Measurements from ENCODE around the gene HTR7.
A peak's percentile ranks its signal among the peaks of the same experiment; 100 is the strongest.
"Not testable (repeated sequence)": the region's sequence is repeated elsewhere in the genome, so short reads cannot be mapped to it uniquely, and the experiment has no call there.

The HTR7 gene

GRCh38 chr10:90857635-90858460, at the start of gene HTR7:
HTR7 (minus strand) TSS chr10:90858039; CDS start chr10:90857671, 368 bp downstream.
- DNase-seq (ENCODE audit: low spot score) (no peak), FAIRE-seq (no peak)

GRCh38 chr10:90906596-90906995, 48.8 kb upstream of the HTR7 start:
- FAIRE-seq (no peak), DNase-seq (ENCODE audit: low spot score) (no peak)

GRCh38 chr10:90905925-90906324, 48.1 kb upstream of the HTR7 start:
- no peak for FAIRE-seq

GRCh38 chr10:90896916-90897315, 39.1 kb upstream of the HTR7 start:
- FAIRE-seq: not testable (repeated sequence)

More at GRCh38 chr10:90905925-90906324, 48.1 kb upstream of the HTR7 start:
- no peak for DNase-seq (ENCODE audit: low spot score)

GRCh38 chr10:90893190-90893589, 35.4 kb upstream of the HTR7 start:
- no peak for DNase-seq (ENCODE audit: low spot score)
- FAIRE-seq: no peak

More at GRCh38 chr10:90896916-90897315, 39.1 kb upstream of the HTR7 start:
- DNase-seq (ENCODE audit: low spot score): not testable (repeated sequence)

GRCh38 chr10:90890347-90890746, 32.5 kb upstream of the HTR7 start:
- no peak for FAIRE-seq
- no peak for DNase-seq (ENCODE audit: low spot score)

GRCh38 chr10:90889636-90890035, 31.8 kb upstream of the HTR7 start:
- FAIRE-seq (no peak), DNase-seq (ENCODE audit: low spot score) (no peak)

GRCh38 chr10:90888387-90888786, 30.5 kb upstream of the HTR7 start:
- FAIRE-seq (no peak), DNase-seq (ENCODE audit: low spot score) (no peak)

- FAIRE-seq: no peak
Observed at GRCh38 chr10:90887555-90887954, 29.7 kb upstream of the HTR7 start.

GRCh38 chr10:90885176-90885575, 27.3 kb upstream of the HTR7 start:
- FAIRE-seq: no peak
- DNase-seq (ENCODE audit: low spot score): no peak

More at GRCh38 chr10:90887555-90887954, 29.7 kb upstream of the HTR7 start:
- DNase-seq (ENCODE audit: low spot score): no peak

- FAIRE-seq (no peak), DNase-seq (ENCODE audit: low spot score) (no peak)
Observed at GRCh38 chr10:90884431-90884830, 26.6 kb upstream of the HTR7 start.

GRCh38 chr10:90880059-90880719, 22.4 kb upstream of the HTR7 start:
- DNase-seq (ENCODE audit: low spot score): peak; percentile 25
- not testable (repeated sequence) for FAIRE-seq

GRCh38 chr10:90879062-90879461, 21.2 kb upstream of the HTR7 start:
- DNase-seq (ENCODE audit: low spot score): no peak
- no peak for FAIRE-seq

- DNase-seq (ENCODE audit: low spot score) (no peak), FAIRE-seq (no peak)
Observed at GRCh38 chr10:90872648-90873020, 14.8 kb upstream of the HTR7 start.

GRCh38 chr10:90871766-90872647, 14.2 kb upstream of the HTR7 start, which contains the start of gene RPP30:
RPP30 (plus strand) TSS chr10:90871974; CDS start chr10:90871987, 13 bp downstream.
- FAIRE-seq: peak; percentile 68
- peak; percentile 90 for DNase-seq (ENCODE audit: low spot score)

- DNase-seq (ENCODE audit: low spot score) (peak; percentile 75), FAIRE-seq (no peak)
Observed at GRCh38 chr10:90871279-90871765, 13.5 kb upstream of the HTR7 start.

- FAIRE-seq (no peak), DNase-seq (ENCODE audit: low spot score) (no peak)
Observed at GRCh38 chr10:90866050-90866598, 8.3 kb upstream of the HTR7 start.

- FAIRE-seq: no peak
- DNase-seq (ENCODE audit: low spot score): peak; percentile 25
Observed at GRCh38 chr10:90865401-90865800, 7.6 kb upstream of the HTR7 start.

- DNase-seq (ENCODE audit: low spot score) (peak; percentile 30), FAIRE-seq (no peak)
Observed at GRCh38 chr10:90862908-90863514, 5.2 kb upstream of the HTR7 start.

- FAIRE-seq (no peak), DNase-seq (ENCODE audit: low spot score) (no peak)
Observed at GRCh38 chr10:90860790-90861189, 3.0 kb upstream of the HTR7 start.
